Neural cell (in vitro differentiated cells): ENCODE results near the gene MLPH. TPM values are rescaled to one million over a fixed set of nuclear protein-coding genes. Genes with fewer than 3 reads are reported as not detected.

ENCODE experiments used
- H2AFZ ChIP-seq: fragments of 200-600, 300-800 bp; sonication (generic), shearing (Covaris generic); 2 replicates; pipeline ENCODE4 v1.6.0; 2014; ENCODE audit warnings: low read depth, mild to moderate bottlenecking, antibody characterized with exemption, low read length, moderate library complexity
- H3F3A ChIP-seq: fragments of 200-600 bp; shearing (Covaris generic); 2 replicates; pipeline ENCODE4 v1.6.1; 2016; ENCODE audit warnings: mild to moderate bottlenecking, moderate library complexity, mixed read lengths, antibody characterized with exemption, low read length; ENCODE audit not compliant: insufficient read depth, poor library complexity, severe bottlenecking
- H3K27ac ChIP-seq: fragments of 200-600, 300-800 bp; sonication (generic), shearing (Covaris generic); 2 replicates; pipeline ENCODE4 v1.5.1; 2014; ENCODE audit warnings: mild to moderate bottlenecking, low read length, moderate library complexity
- H3K27me3 ChIP-seq: fragments of 300-800, 200-600 bp; sonication (generic), shearing (Covaris generic); 2 replicates; pipeline ENCODE4 v1.6.0; 2014; ENCODE audit warnings: mild to moderate bottlenecking, low read depth, low read length, moderate library complexity; ENCODE audit not compliant: insufficient read depth
- H3K36me3 ChIP-seq: fragments of 300-800, 200-600 bp; sonication (generic), shearing (Covaris generic); 2 replicates; pipeline ENCODE4 v1.5.1; 2014; ENCODE audit warnings: mild to moderate bottlenecking, antibody characterized with exemption, low read length, moderate library complexity; ENCODE audit not compliant: insufficient read depth
- H3K4me2 ChIP-seq: fragments of 300-800, 200-600 bp; sonication (generic), shearing (Covaris generic); 2 replicates; pipeline ENCODE4 v1.6.0; 2014; ENCODE audit warnings: mild to moderate bottlenecking, low read length
- H3K4me3 ChIP-seq: fragments of 300-800, 200-600 bp; sonication (generic), shearing (Covaris generic); 2 replicates; pipeline ENCODE4 v1.5.1; 2014; ENCODE audit warnings: mild to moderate bottlenecking, low read length, moderate library complexity
- H3K79me2 ChIP-seq: fragments of 200-600 bp; shearing (Covaris generic); replicated peaks from 2 replicates; pipeline ENCODE4 v1.6.0; 2014; ENCODE audit warnings: mild to moderate bottlenecking, low read length, moderate library complexity; ENCODE audit not compliant: insufficient read depth
- H3K9ac ChIP-seq: fragments of 300-800, 200-600 bp; sonication (generic), shearing (Covaris generic); 2 replicates; pipeline ENCODE4 v1.6.1; 2016; ENCODE audit warnings: mild to moderate bottlenecking, low read length, mixed read lengths
- H3K9me2 ChIP-seq: fragments of 200-600 bp; shearing (Covaris generic); 2 replicates; pipeline ENCODE4 v1.6.1; 2016; ENCODE audit warnings: mild to moderate bottlenecking, low read length, mixed read lengths; ENCODE audit not compliant: insufficient read depth
- H3K9me3 ChIP-seq: fragments of 200-600, 300-800 bp; sonication (generic), shearing (Covaris generic); 2 replicates; pipeline ENCODE4 v1.6.1; 2016; ENCODE audit warnings: mild to moderate bottlenecking, mixed run types, low read length, moderate library complexity, mixed read lengths
- H4K20me1 ChIP-seq: fragments of 200-600 bp; shearing (Covaris generic); 2 replicates; pipeline ENCODE4 v1.6.1; 2016; ENCODE audit warnings: mild to moderate bottlenecking, mixed run types; ENCODE audit not compliant: insufficient read depth
- CTCF ChIP-seq: fragments of 450-650 bp; IDR thresholded peaks from 2 replicates; pipeline ENCODE4 v1.5.1; 2014; ENCODE audit warnings: antibody characterized with exemption, mild to moderate bottlenecking, moderate library complexity; ENCODE audit not compliant: poor library complexity, severe bottlenecking
- EP300 ChIP-seq: fragments of 450-650 bp; conservative IDR thresholded peaks from 2 replicates; pipeline ENCODE4 v1.6.1; 2014; ENCODE audit warnings: antibody characterized with exemption, mild to moderate bottlenecking, moderate library complexity; ENCODE audit not compliant: poor library complexity, severe bottlenecking
- EZH2 ChIP-seq: fragments of 200-600, 300-800 bp; shearing (Covaris generic), sonication (generic); IDR thresholded peaks from 2 replicates; pipeline ENCODE4 v1.6.1; 2014; ENCODE audit warnings: antibody characterized with exemption, low read length, borderline replicate concordance, mild to moderate bottlenecking; ENCODE audit not compliant: insufficient read depth, poor library complexity, severe bottlenecking
- MXI1 ChIP-seq: fragments of 450-650 bp; conservative IDR thresholded peaks from 2 replicates; pipeline ENCODE4 v1.6.1; 2014; ENCODE audit warnings: antibody characterized with exemption, mild to moderate bottlenecking; ENCODE audit not compliant: poor library complexity, severe bottlenecking
- POLR2AphosphoS5 ChIP-seq: IDR thresholded peaks from 2 replicates; pipeline ENCODE4 v1.6.1; 2012
- RAD21 ChIP-seq: fragments of 450-650 bp; conservative IDR thresholded peaks from 2 replicates; pipeline ENCODE4 v1.6.1; 2014; ENCODE audit warnings: antibody characterized with exemption, mild to moderate bottlenecking, moderate library complexity
- REST ChIP-seq: IDR thresholded peaks from 2 replicates; pipeline ENCODE4 v1.6.1; 2012; ENCODE audit warnings: borderline replicate concordance
- SMC3 ChIP-seq: fragments of 450-650 bp; conservative IDR thresholded peaks from 2 replicates; pipeline ENCODE4 v1.6.1; 2014; ENCODE audit warnings: antibody characterized with exemption, mild to moderate bottlenecking, moderate library complexity; ENCODE audit not compliant: poor library complexity
- TAF1 ChIP-seq: IDR thresholded peaks from 2 replicates; pipeline ENCODE4 v1.6.1; 2012; ENCODE audit warnings: low read depth
- polyA plus RNA-seq: library from polyadenylated mRNA; depleted of rRNA; stranded (reverse); fragments of >200 nt; gene quantifications from 2 replicates; pipeline ENCODE4 v1.2.3, GENCODE V29; 2014

MLPH gene
- polyA plus RNA-seq, 1 donor from 2014 or later: not detected

GRCh38 chr2:237453671-237454070, 33.4 kb upstream of the MLPH start:
- Histone ChIP-seq H3K4me3 (no peak overlapping the region), H3K9me3 (no peaks in the 10 kb centered on the region), H3F3A (no peaks in the 10 kb centered on the region), H2AFZ (no peak overlapping the region), H4K20me1 (no peaks in the 10 kb centered on the region), H3K27ac (no peak overlapping the region), H3K9ac (no peak overlapping the region), H3K36me3 (no peaks in the 10 kb centered on the region), H3K4me2 (no peak overlapping the region), H3K79me2 (no peaks in the 10 kb centered on the region), H3K27me3 (no peaks in the 10 kb centered on the region), H3K9me2 (no peaks in the 10 kb centered on the region)
- TF ChIP-seq MXI1: no peak

GRCh38 chr2:237455764-237456163, 31.3 kb upstream of the MLPH start:
- no peak overlapping the region for H3K27ac ChIP-seq
- H3K27me3 ChIP-seq: no peaks in the 10 kb centered on the region
- H3K79me2 ChIP-seq: no peaks in the 10 kb centered on the region
- TF ChIP-seq POLR2AphosphoS5 (no peak), SMC3 (no peak), CTCF (no peak), REST (no peak), RAD21 (no peak), EP300 (no peak), TAF1 (no peak), EZH2 (no peak), MXI1 (no peak)
- H3K9me2 ChIP-seq: no peaks in the 10 kb centered on the region
- H4K20me1 ChIP-seq: no peaks in the 10 kb centered on the region
- H3F3A ChIP-seq: no peaks in the 10 kb centered on the region
- no peak overlapping the region for H3K9ac ChIP-seq
- no peaks in the 10 kb centered on the region for H3K9me3 ChIP-seq
- H3K36me3 ChIP-seq: no peaks in the 10 kb centered on the region
- no peak overlapping the region for H3K4me3 ChIP-seq
- H3K4me2 ChIP-seq: no peak overlapping the region
- H2AFZ ChIP-seq: no peak overlapping the region

- no peak overlapping the region for H3K27ac ChIP-seq
- H3K4me2 ChIP-seq: no peak overlapping the region
- H3K9ac ChIP-seq: no peak overlapping the region
- H3K36me3 ChIP-seq: no peaks in the 10 kb centered on the region
- no peaks in the 10 kb centered on the region for H3K27me3 ChIP-seq
- H4K20me1 ChIP-seq: no peaks in the 10 kb centered on the region
- no peaks in the 10 kb centered on the region for H3F3A ChIP-seq
- TF ChIP-seq REST (no peak), EZH2 (no peak), EP300 (no peak), SMC3 (no peak)
- no peak overlapping the region for H3K4me3 ChIP-seq
- no peaks in the 10 kb centered on the region for H3K79me2 ChIP-seq
- H2AFZ ChIP-seq: no peak overlapping the region
- H3K9me2 ChIP-seq: no peaks in the 10 kb centered on the region
- no peaks in the 10 kb centered on the region for H3K9me3 ChIP-seq
Observed at GRCh38 chr2:237456200-237456843, 30.7 kb upstream of the MLPH start.
